ENCODE results near the gene ATP11C.
"Not testable (repeated sequence)": the region's sequence is repeated elsewhere in the genome, so short reads cannot be mapped to it uniquely, and the experiment has no call there.

Gene ATP11C

GRCh38 chrX:139708067-139708466 is 224.8 kb downstream of the ATP11C start, which contains the start of gene MCF2:
Gene MCF2, minus strand, starts transcription at chrX:139708167. Its CDS starts 56,423 bp downstream, at chrX:139651744.
- no peak for DNase-seq

- DNase-seq, result no peak
Observed at GRCh38 chrX:139702658-139703057, 230.2 kb downstream of the ATP11C start.

- DNase-seq, result no peak
Observed at GRCh38 chrX:139692908-139693307, 239.9 kb downstream of the ATP11C start.

- no peak for DNase-seq
Observed at GRCh38 chrX:139692506-139692849, 240.4 kb downstream of the ATP11C start.

GRCh38 chrX:139691843-139692505 is 240.9 kb downstream of the ATP11C start:
- DNase-seq, result no peak

- no peak for DNase-seq
Observed at GRCh38 chrX:139691493-139691842, 241.4 kb downstream of the ATP11C start.

GRCh38 chrX:139685175-139685574 is 247.7 kb downstream of the ATP11C start:
- DNase-seq, result not testable (repeated sequence)

GRCh38 chrX:139680356-139680755 is 252.5 kb downstream of the ATP11C start:
- DNase-seq, result no peak
